GM12878 (cell line): ENCODE data around the gene VKORC1. TPM values are rescaled to one million over a fixed set of nuclear protein-coding genes. Genes with fewer than 3 reads are reported as not detected.

Source experiments
- BHLHE40 ChIP-seq, 2 experiments: fragments of 450-650 bp in 1 of 2; IDR thresholded peaks; 2 replicates each; pipeline ENCODE4 v1.6.1; 2011 to 2017; ENCODE audit warnings: low read depth in 2 of 2, borderline replicate concordance in 1 of 2, improper control_type of control experiment in 1 of 2, low read length in 1 of 2, mild to moderate bottlenecking in 1 of 2
- EED ChIP-seq: sonication (generic); IDR thresholded peaks from 2 replicates; pipeline ENCODE4 v1.6.1; 2016; ENCODE audit warnings: antibody characterized with exemption, low read depth
- IKZF2 ChIP-seq, 2 experiments: fragments of 450-650 bp; IDR thresholded peaks; 2 replicates each; pipeline ENCODE4 v1.6.1; 2017; ENCODE audit warnings: mild to moderate bottlenecking in 2 of 2, moderate library complexity in 2 of 2
- MEF2B ChIP-seq: fragments of 450-650 bp; IDR thresholded peaks from 2 replicates; pipeline ENCODE4 v1.6.1; 2018; ENCODE audit warnings: mild to moderate bottlenecking, moderate library complexity; ENCODE audit not compliant: partially characterized antibody, poor library complexity, severe bottlenecking
- MYB ChIP-seq: fragments of 150-350 bp; IDR thresholded peaks from 2 replicates; pipeline ENCODE4 v1.6.1; 2014; ENCODE audit warnings: mild to moderate bottlenecking, low read depth, low read length, borderline replicate concordance
- NR2C2 ChIP-seq: IDR thresholded peaks from 2 replicates; pipeline ENCODE4 v1.6.1; 2011; ENCODE audit warnings: borderline replicate concordance, low read depth; ENCODE audit not compliant: control insufficient read depth, insufficient read length
- PAX5 ChIP-seq: IDR thresholded peaks from 2 replicates; pipeline ENCODE4 v1.6.1; 2011; ENCODE audit warnings: low read depth, low read length, borderline replicate concordance
- PAX8 ChIP-seq: fragments of 450-650 bp; IDR thresholded peaks from 2 replicates; pipeline ENCODE4 v1.6.1; 2017; ENCODE audit warnings: mild to moderate bottlenecking, moderate library complexity
- PML ChIP-seq: IDR thresholded peaks from 2 replicates; pipeline ENCODE4 v1.6.1; 2012; ENCODE audit warnings: low read length, inconsistent platforms
- POU2F2 ChIP-seq: IDR thresholded peaks from 3 replicates; pipeline ENCODE4 v1.6.1; 2011; ENCODE audit warnings: low read depth, mild to moderate bottlenecking, low read length, borderline replicate concordance
- RCOR1 ChIP-seq: conservative IDR thresholded peaks from 2 replicates; pipeline ENCODE4 v1.6.1; 2012; ENCODE audit warnings: low read depth, low read length, improper control_type of control experiment
- SIN3A ChIP-seq: IDR thresholded peaks from 2 replicates; pipeline ENCODE4 v1.6.1; 2012; ENCODE audit warnings: low read depth, low read length, improper control_type of control experiment
- SMARCA5 ChIP-seq: fragments of 450-650 bp; IDR thresholded peaks from 2 replicates; pipeline ENCODE4 v1.6.1; 2017; ENCODE audit warnings: mild to moderate bottlenecking
- TCF12 ChIP-seq: IDR thresholded peaks from 2 replicates; pipeline ENCODE4 v1.6.1; 2011; ENCODE audit warnings: low read depth, mild to moderate bottlenecking, low read length
- polyA plus RNA-seq, 11 experiments: library from polyadenylated mRNA; depleted of rRNA in 4 of 11; unstranded in 6 of 11; stranded (reverse) in 5 of 11; fragments of >200 nt; fragmentation: Nextera tagmentation in 4 of 11; fragmentation: Illumina TruSeq in 1 of 11; extraction: Ambion mirVana in 4 of 11; extraction: Trizol in 1 of 11; gene quantifications; 1 replicate in 1 of 11; 2 replicates in 10 of 11; pipeline versions ENCODE4 v1.2.1 to v1.2.3, GENCODE V29; 2011 to 2016; ENCODE audit warnings: inconsistent platforms in 2 of 11, missing spikeins in 2 of 11, low read depth in 1 of 11
- total RNA-seq, 4 experiments: library from RNA; depleted of rRNA in 3 of 4; stranded (reverse); fragments of >200 nt in 3 of 4; fragmentation: Illumina TruSeq in 1 of 4; extraction: Trizol in 1 of 4; gene quantifications; 2 replicates each; pipeline versions ENCODE4 v1.2.1 to v1.2.3, GENCODE V29; 2013 to 2021
- TF ChIP-seq, protein P1 (sequence below): fragments of 450-650 bp; IDR thresholded peaks from 2 replicates; pipeline ENCODE4 v1.6.1; 2017; ENCODE audit warnings: mild to moderate bottlenecking, moderate library complexity
- TF ChIP-seq, protein P2 (sequence below): fragments of 450-650 bp; IDR thresholded peaks from 2 replicates; pipeline ENCODE4 v1.6.1; 2016; ENCODE audit warnings: mild to moderate bottlenecking, moderate library complexity, borderline replicate concordance
- TF ChIP-seq, protein P3 (sequence below): IDR thresholded peaks from 2 replicates; pipeline ENCODE4 v1.6.1; 2012; ENCODE audit warnings: low read depth, low read length, improper control_type of control experiment
- TF ChIP-seq, protein P4 (sequence below): IDR thresholded peaks from 2 replicates; pipeline ENCODE4 v1.6.1; 2011; ENCODE audit warnings: low read depth, mild to moderate bottlenecking, low read length, moderate library complexity, borderline replicate concordance; ENCODE audit errors: extremely low read depth

The VKORC1 gene
- total and polyA plus RNA-seq, 10 of the 15 experiments (the other 5 are each of a cell fraction or from before 2014, with no cell fraction given), result 19.8 to 140 (median 57.7) TPM

DNA sequence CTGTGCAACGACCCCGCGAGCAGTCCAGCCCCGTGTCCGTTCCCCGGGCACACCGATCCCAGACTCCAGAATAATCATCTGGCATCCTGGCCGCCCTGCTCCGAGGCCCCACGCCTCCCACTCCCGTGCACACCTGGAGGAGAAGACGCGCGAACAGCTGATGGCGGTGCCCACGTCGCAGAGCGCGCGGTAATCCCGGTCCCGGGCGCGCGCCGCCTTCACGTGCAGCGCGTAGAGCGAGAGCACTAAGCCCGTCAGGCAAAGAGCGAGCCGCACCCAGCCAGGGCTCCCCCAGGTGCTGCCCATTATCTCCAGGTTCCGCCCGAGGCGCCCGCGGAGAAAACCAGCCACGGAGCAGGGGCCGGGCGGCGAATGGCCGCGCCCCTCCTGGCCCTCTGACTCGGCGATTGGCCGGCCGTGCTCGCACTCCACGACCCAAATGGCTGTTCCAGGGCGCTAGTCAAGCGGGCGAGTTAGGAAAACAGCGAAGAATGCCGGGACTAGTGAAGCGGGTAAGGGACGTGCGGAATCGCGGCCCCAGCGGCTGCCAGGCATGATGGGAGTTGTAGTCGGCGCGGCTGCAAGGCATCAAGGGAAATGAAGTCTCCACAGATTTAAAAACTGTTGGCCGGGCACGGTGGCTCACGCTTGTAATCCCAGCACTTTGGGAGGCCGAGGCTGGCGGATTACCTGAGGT, at the start of gene VKORC1 (continued):
- TF ChIP-seq, protein P1, sequence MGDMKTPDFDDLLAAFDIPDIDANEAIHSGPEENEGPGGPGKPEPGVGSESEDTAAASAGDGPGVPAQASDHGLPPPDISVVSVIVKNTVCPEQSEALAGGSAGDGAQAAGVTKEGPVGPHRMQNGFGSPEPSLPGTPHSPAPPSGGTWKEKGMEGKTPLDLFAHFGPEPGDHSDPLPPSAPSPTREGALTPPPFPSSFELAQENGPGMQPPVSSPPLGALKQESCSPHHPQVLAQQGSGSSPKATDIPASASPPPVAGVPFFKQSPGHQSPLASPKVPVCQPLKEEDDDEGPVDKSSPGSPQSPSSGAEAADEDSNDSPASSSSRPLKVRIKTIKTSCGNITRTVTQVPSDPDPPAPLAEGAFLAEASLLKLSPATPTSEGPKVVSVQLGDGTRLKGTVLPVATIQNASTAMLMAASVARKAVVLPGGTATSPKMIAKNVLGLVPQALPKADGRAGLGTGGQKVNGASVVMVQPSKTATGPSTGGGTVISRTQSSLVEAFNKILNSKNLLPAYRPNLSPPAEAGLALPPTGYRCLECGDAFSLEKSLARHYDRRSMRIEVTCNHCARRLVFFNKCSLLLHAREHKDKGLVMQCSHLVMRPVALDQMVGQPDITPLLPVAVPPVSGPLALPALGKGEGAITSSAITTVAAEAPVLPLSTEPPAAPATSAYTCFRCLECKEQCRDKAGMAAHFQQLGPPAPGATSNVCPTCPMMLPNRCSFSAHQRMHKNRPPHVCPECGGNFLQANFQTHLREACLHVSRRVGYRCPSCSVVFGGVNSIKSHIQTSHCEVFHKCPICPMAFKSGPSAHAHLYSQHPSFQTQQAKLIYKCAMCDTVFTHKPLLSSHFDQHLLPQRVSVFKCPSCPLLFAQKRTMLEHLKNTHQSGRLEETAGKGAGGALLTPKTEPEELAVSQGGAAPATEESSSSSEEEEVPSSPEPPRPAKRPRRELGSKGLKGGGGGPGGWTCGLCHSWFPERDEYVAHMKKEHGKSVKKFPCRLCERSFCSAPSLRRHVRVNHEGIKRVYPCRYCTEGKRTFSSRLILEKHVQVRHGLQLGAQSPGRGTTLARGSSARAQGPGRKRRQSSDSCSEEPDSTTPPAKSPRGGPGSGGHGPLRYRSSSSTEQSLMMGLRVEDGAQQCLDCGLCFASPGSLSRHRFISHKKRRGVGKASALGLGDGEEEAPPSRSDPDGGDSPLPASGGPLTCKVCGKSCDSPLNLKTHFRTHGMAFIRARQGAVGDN, result no peak
- TF ChIP-seq BHLHE40 (IDR thresholded peaks at IDR 0.05; ENCODE audit: borderline replicate concordance in 1 of 2, low read depth in 2 of 2, low read length in 1 of 2), result peak; percentile 84 to 98
- TF ChIP-seq PAX5, result peak; percentile 33; the same call in 1 of the 2 replicates
- TF ChIP-seq IKZF2 (IDR thresholded peaks at IDR 0.05), result peak; percentile 82
- TF ChIP-seq, protein P2, sequence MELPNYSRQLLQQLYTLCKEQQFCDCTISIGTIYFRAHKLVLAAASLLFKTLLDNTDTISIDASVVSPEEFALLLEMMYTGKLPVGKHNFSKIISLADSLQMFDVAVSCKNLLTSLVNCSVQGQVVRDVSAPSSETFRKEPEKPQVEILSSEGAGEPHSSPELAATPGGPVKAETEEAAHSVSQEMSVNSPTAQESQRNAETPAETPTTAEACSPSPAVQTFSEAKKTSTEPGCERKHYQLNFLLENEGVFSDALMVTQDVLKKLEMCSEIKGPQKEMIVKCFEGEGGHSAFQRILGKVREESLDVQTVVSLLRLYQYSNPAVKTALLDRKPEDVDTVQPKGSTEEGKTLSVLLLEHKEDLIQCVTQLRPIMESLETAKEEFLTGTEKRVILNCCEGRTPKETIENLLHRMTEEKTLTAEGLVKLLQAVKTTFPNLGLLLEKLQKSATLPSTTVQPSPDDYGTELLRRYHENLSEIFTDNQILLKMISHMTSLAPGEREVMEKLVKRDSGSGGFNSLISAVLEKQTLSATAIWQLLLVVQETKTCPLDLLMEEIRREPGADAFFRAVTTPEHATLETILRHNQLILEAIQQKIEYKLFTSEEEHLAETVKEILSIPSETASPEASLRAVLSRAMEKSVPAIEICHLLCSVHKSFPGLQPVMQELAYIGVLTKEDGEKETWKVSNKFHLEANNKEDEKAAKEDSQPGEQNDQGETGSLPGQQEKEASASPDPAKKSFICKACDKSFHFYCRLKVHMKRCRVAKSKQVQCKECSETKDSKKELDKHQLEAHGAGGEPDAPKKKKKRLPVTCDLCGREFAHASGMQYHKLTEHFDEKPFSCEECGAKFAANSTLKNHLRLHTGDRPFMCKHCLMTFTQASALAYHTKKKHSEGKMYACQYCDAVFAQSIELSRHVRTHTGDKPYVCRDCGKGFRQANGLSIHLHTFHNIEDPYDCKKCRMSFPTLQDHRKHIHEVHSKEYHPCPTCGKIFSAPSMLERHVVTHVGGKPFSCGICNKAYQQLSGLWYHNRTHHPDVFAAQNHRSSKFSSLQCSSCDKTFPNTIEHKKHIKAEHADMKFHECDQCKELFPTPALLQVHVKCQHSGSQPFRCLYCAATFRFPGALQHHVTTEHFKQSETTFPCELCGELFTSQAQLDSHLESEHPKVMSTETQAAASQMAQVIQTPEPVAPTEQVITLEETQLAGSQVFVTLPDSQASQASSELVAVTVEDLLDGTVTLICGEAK, result peak; percentile 50; the same call in 1 of the 2 replicates
- TF ChIP-seq PML, result no peak; the same call in 1 of the 2 replicates
- no peak for TF ChIP-seq SMARCA5
- TF ChIP-seq PAX8, result no peak
- peak; percentile 73; the same call in 1 of the 2 replicates for TF ChIP-seq EED
- no peak for TF ChIP-seq NR2C2
- TF ChIP-seq, protein P3, sequence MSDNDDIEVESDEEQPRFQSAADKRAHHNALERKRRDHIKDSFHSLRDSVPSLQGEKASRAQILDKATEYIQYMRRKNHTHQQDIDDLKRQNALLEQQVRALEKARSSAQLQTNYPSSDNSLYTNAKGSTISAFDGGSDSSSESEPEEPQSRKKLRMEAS, result peak; percentile 38
- TF ChIP-seq, protein P4, sequence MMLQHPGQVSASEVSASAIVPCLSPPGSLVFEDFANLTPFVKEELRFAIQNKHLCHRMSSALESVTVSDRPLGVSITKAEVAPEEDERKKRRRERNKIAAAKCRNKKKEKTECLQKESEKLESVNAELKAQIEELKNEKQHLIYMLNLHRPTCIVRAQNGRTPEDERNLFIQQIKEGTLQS, result no peak
- no peak for TF ChIP-seq MYB
- TF ChIP-seq POU2F2, result no peak; the same call in 1 of the 3 replicates
- no peak for TF ChIP-seq TCF12
- TF ChIP-seq RCOR1, result no peak
- peak; percentile 69; the same call in 1 of the 2 replicates for TF ChIP-seq SIN3A
- TF ChIP-seq MEF2B, result no peak
